ENCODE results near the gene CENPN. TPM values are rescaled to one million over a fixed set of nuclear protein-coding genes. Genes with fewer than 3 reads are reported as not detected.

Gene CENPN
- total and polyA plus RNA-seq, 2 of the 13 experiments (the other 11 are each of a cell fraction or from before 2014, with no cell fraction given), result 29.7 to 129 TPM

DNA sequence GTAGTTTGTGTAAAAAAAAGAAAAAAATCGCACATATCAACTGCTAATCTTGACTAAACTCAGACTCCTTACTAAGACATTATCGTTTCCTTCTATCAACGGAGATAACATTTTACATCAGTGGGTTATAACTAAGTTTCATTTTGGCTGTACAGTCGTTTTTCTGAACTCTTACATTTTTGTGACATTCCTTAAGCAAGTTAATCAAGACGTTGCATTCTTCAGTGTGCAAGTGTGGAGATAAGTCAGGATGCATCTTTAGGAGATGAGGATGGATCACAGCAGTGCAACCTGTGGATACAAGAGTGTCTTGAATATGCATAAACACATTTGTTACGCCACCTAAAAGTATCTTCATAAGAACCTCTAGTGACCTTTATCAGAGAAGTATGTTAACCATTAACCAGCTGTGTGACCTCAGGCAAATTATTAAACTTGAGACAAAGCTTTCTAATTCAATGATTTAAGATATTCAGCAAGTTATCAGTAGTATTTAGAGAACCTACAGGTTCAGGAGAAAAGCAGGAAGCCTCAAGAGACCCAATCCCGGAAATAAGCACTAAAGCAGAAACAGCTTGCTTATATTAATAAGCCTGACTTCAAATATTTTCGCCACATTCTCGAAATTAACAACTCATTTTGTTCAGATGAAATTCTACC, 9.7 kb upstream of the CENPN start (continued):
- TF ChIP-seq MIER2 (CRISPR knock-in tag; IDR thresholded peaks at IDR 0.05) (no peak), EED (CRISPR knock-in tag; IDR thresholded peaks at IDR 0.05) (no peak), SRSF4 (IDR thresholded peaks at IDR 0.05; ENCODE audit: low read depth, low read length, poor library complexity, severe bottlenecking) (no peak), ZNF878 (CRISPR knock-in tag; IDR thresholded peaks at IDR 0.05) (no peak), HNRNPUL1 (IDR thresholded peaks at IDR 0.05; ENCODE audit: low read depth, low read length) (peak; percentile 92), KAT2B (IDR thresholded peaks at IDR 0.05; ENCODE audit: borderline replicate concordance, low read depth, low read length) (no peak), KLF16 (CRISPR knock-in tag; IDR thresholded peaks at IDR 0.05) (peak in 1 of 2 experiments; percentile 41; a peak in 1 of 4 replicates), ARNTL (CRISPR knock-in tag; IDR thresholded peaks at IDR 0.05) (no peak), SALL1 (CRISPR knock-in tag; IDR thresholded peaks at IDR 0.05) (no peak; the same call in 1 of the 2 replicates), PHB2 (IDR thresholded peaks at IDR 0.05; ENCODE audit: partially characterized antibody) (no peak), MEIS2 (CRISPR knock-in tag; IDR thresholded peaks at IDR 0.05) (no peak), ZNF557 (CRISPR knock-in tag; IDR thresholded peaks at IDR 0.05) (no peak), ASH2L (IDR thresholded peaks at IDR 0.05; ENCODE audit: insufficient read length, low read depth, low read length) (peak; percentile 49), ZNF788 (CRISPR knock-in tag; IDR thresholded peaks at IDR 0.05; ENCODE audit: borderline replicate concordance) (no peak), FOXO1 (CRISPR knock-in tag; IDR thresholded peaks at IDR 0.05) (no peak), PRPF4 (IDR thresholded peaks at IDR 0.05; ENCODE audit: low read depth, low read length, poor library complexity, severe bottlenecking) (no peak), ZNF180 (CRISPR knock-in tag; IDR thresholded peaks at IDR 0.05; ENCODE audit: borderline replicate concordance, low read depth) (no peak), ZNF337 (CRISPR knock-in tag; IDR thresholded peaks at IDR 0.05; ENCODE audit: borderline replicate concordance, low read depth) (no peak), ZNF343 (CRISPR knock-in tag; IDR thresholded peaks at IDR 0.05) (no peak), NFATC3 (CRISPR knock-in tag; IDR thresholded peaks at IDR 0.05) (no peak), ZSCAN22 (CRISPR knock-in tag; IDR thresholded peaks at IDR 0.05) (no peak)
- TF ChIP-seq, protein P1, sequence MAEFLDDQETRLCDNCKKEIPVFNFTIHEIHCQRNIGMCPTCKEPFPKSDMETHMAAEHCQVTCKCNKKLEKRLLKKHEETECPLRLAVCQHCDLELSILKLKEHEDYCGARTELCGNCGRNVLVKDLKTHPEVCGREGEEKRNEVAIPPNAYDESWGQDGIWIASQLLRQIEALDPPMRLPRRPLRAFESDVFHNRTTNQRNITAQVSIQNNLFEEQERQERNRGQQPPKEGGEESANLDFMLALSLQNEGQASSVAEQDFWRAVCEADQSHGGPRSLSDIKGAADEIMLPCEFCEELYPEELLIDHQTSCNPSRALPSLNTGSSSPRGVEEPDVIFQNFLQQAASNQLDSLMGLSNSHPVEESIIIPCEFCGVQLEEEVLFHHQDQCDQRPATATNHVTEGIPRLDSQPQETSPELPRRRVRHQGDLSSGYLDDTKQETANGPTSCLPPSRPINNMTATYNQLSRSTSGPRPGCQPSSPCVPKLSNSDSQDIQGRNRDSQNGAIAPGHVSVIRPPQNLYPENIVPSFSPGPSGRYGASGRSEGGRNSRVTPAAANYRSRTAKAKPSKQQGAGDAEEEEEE (CRISPR knock-in tag; IDR thresholded peaks at IDR 0.05; ENCODE audit: borderline replicate concordance), result no peak
- TF ChIP-seq, protein P2, sequence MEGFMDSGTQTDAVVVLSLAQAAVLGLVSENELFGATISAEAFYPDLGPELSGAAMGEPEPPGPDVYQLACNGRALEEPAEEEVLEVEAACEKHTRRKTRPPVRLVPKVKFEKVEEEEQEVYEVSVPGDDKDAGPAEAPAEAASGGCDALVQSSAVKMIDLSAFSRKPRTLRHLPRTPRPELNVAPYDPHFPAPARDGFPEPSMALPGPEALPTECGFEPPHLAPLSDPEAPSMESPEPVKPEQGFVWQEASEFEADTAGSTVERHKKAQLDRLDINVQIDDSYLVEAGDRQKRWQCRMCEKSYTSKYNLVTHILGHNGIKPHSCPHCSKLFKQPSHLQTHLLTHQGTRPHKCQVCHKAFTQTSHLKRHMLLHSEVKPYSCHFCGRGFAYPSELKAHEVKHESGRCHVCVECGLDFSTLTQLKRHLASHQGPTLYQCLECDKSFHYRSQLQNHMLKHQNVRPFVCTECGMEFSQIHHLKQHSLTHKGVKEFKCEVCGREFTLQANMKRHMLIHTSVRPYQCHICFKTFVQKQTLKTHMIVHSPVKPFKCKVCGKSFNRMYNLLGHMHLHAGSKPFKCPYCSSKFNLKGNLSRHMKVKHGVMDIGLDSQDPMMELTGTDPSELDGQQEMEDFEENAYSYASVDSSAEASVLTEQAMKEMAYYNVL (CRISPR knock-in tag; IDR thresholded peaks at IDR 0.05; ENCODE audit: borderline replicate concordance), result no peak
- TF ChIP-seq, protein P3, sequence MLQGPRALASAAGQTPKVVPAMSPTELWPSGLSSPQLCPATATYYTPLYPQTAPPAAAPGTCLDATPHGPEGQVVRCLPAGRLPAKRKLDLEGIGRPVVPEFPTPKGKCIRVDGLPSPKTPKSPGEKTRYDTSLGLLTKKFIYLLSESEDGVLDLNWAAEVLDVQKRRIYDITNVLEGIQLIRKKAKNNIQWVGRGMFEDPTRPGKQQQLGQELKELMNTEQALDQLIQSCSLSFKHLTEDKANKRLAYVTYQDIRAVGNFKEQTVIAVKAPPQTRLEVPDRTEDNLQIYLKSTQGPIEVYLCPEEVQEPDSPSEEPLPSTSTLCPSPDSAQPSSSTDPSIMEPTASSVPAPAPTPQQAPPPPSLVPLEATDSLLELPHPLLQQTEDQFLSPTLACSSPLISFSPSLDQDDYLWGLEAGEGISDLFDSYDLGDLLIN (CRISPR knock-in tag; IDR thresholded peaks at IDR 0.05; ENCODE audit: borderline replicate concordance), result no peak
- TF ChIP-seq, protein P4, sequence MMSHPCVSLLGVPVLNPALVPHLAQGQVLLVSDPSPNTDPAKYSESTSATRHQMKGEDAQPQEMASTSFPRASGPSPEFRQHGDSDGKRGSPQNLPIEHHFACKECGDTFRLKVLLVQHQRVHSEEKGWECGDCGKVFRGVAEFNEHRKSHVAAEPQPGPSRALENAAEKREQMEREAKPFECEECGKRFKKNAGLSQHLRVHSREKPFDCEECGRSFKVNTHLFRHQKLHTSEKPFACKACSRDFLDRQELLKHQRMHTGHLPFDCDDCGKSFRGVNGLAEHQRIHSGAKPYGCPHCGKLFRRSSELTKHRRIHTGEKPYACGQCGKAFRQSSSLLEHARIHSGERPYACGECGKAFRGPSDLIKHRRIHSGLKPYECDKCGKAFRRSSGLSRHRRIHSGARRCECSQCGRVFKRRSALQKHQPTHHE (CRISPR knock-in tag; IDR thresholded peaks at IDR 0.05; ENCODE audit: borderline replicate concordance), result no peak

Data from HepG2 (cell line).